Measurements from ENCODE around the gene HOXB4. TPM values are rescaled to one million over a fixed set of nuclear protein-coding genes. Genes with fewer than 3 reads are reported as not detected.

Gene HOXB4
- total RNA-seq, 2 donors from 2014 or later: 0.41 to 1.1 TPM

- no peak for DNase-seq (ENCODE audit: low spot score)
- no peak overlapping the region for H3K27ac ChIP-seq
- H3K27me3 ChIP-seq (replicated peaks; ENCODE audit: insufficient read depth): no peaks in the 10 kb centered on the region
- H3K4me3 ChIP-seq: no peak overlapping the region
- TF ChIP-seq POLR2A (IDR thresholded peaks at IDR 0.05) (no peak), CTCF (IDR thresholded peaks at IDR 0.05) (no peak), POLR2AphosphoS5 (IDR thresholded peaks at IDR 0.05) (no peak)
- intact Hi-C loops (cut with DNase I): no loop called here
- WGBS: 86% methylated on average over 8 of the region's 8 CpGs
- no peaks in the 10 kb centered on the region for H3K9me3 ChIP-seq
- no peaks in the 10 kb centered on the region for H3K36me3 ChIP-seq
- H3K4me1 ChIP-seq (replicated peaks): no peaks in the 10 kb centered on the region
Observed at GRCh38 chr17:48532261-48532660, 45.9 kb downstream of the HOXB4 start.

- no peaks in the 10 kb centered on the region for H3K9me3 ChIP-seq
- H3K27me3 ChIP-seq (replicated peaks; ENCODE audit: insufficient read depth): no peaks in the 10 kb centered on the region
- H3K4me3 ChIP-seq: no peak within 1 kb of the TSS
- intact Hi-C loops (cut with DNase I): no loop called here
- H3K36me3 ChIP-seq: no peaks in the 10 kb centered on the region
- no peaks in the 10 kb centered on the region for H3K4me1 ChIP-seq (replicated peaks)
- 94% methylated on average over 15 of the region's 15 CpGs for WGBS
- no peak for DNase-seq (ENCODE audit: low spot score)
- no peak for TF ChIP-seq POLR2A (IDR thresholded peaks at IDR 0.05)
- TF ChIP-seq CTCF (IDR thresholded peaks at IDR 0.05): no peak
- no peak for TF ChIP-seq POLR2AphosphoS5 (IDR thresholded peaks at IDR 0.05)
- no peak within 1 kb of the TSS for H3K27ac ChIP-seq
Observed at GRCh38 chr17:48530887-48531272, 47.3 kb downstream of the HOXB4 start, which contains the start of gene HOXB1. TSS of gene HOXB1 (minus strand) at chr17:48531011. CDS start at chr17:48530904, 107 bp downstream.

GRCh38 chr17:48530208-48530886 lies 47.8 kb downstream of the HOXB4 start:
- WGBS: 87% methylated on average over 37 of the region's 37 CpGs
- no peak for DNase-seq (ENCODE audit: low spot score)
- H3K27me3 ChIP-seq (replicated peaks; ENCODE audit: insufficient read depth): no peaks in the 10 kb centered on the region

GRCh38 chr17:48529683-48530009 lies 48.5 kb downstream of the HOXB4 start:
- TF ChIP-seq POLR2A (IDR thresholded peaks at IDR 0.05): no peak
- no peak overlapping the region for H3K27ac ChIP-seq
- intact Hi-C loops (cut with DNase I): no loop called here
- 90% methylated on average over 11 of the region's 11 CpGs for WGBS
- H3K36me3 ChIP-seq: no peaks in the 10 kb centered on the region
- H3K9me3 ChIP-seq: no peaks in the 10 kb centered on the region
- DNase-seq (ENCODE audit: low spot score): no peak
- H3K27me3 ChIP-seq (replicated peaks; ENCODE audit: insufficient read depth): no peaks in the 10 kb centered on the region
- H3K4me3 ChIP-seq: no peak overlapping the region
- H3K4me1 ChIP-seq (replicated peaks): no peaks in the 10 kb centered on the region

More at GRCh38 chr17:48530208-48530886, 47.8 kb downstream of the HOXB4 start:
- no peak for TF ChIP-seq POLR2A (IDR thresholded peaks at IDR 0.05)
- no peak for TF ChIP-seq CTCF (IDR thresholded peaks at IDR 0.05)
- no peak for TF ChIP-seq POLR2AphosphoS5 (IDR thresholded peaks at IDR 0.05)
- Histone ChIP-seq H3K36me3 (no peaks in the 10 kb centered on the region), H3K4me1 (replicated peaks) (no peaks in the 10 kb centered on the region), H3K9me3 (no peaks in the 10 kb centered on the region), H3K27ac (no peak overlapping the region), H3K4me3 (no peak overlapping the region)
- intact Hi-C loops (cut with DNase I): no loop called here

- intact Hi-C loops (cut with DNase I): no loop called here
- no peaks in the 10 kb centered on the region for H3K27me3 ChIP-seq (replicated peaks; ENCODE audit: insufficient read depth)
Observed at GRCh38 chr17:48528936-48529682, 49.0 kb downstream of the HOXB4 start.

More at GRCh38 chr17:48528936-48529682, 49.0 kb downstream of the HOXB4 start:
- 92% methylated on average over 11 of the region's 11 CpGs for WGBS
- Histone ChIP-seq H3K4me3 (no peak overlapping the region), H3K9me3 (no peaks in the 10 kb centered on the region), H3K4me1 (replicated peaks) (no peaks in the 10 kb centered on the region), H3K27ac (no peak overlapping the region), H3K36me3 (no peaks in the 10 kb centered on the region)
- no peak for DNase-seq (ENCODE audit: low spot score)
- TF ChIP-seq POLR2A (IDR thresholded peaks at IDR 0.05): no peak
- TF ChIP-seq CTCF (IDR thresholded peaks at IDR 0.05): no peak
- TF ChIP-seq POLR2AphosphoS5 (IDR thresholded peaks at IDR 0.05): no peak

Measured in prostate gland (tissue), 2 donors.